ENCODE data around the gene RALB. TPM values are rescaled to one million over a fixed set of nuclear protein-coding genes. Genes with fewer than 3 reads are reported as not detected.

The RALB gene
- total RNA-seq, 1 donor from 2014 or later: 21.7 TPM

DNA sequence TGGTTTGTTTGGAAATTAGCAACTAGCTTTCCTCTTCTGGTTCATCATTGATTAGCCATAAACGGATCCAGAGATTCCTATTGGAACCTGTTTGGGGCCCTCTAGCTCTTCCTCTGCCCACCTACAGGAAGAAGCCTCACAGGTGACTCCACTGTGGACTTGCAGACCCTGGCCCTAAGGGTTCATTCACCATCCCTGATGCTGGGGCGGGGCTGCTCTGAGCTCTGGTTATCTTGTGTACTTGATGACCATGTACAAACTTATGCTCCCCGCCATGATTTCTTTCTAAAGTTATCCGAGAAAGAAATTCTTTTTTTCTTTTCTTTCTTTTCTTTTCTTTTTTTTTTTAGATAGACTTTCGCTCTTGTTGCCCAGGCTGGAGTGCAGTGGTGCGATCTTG lies 59.4 kb downstream of the RALB start:
- no peak overlapping the region for H3K4me3 ChIP-seq
- no peak for DNase-seq (ENCODE audit: low spot score in 2 of 2)
- no peaks in the 10 kb centered on the region for H3K4me1 ChIP-seq
- H3K9me3 ChIP-seq: no peaks in the 10 kb centered on the region
- H3K36me3 ChIP-seq: no peaks in the 10 kb centered on the region
- H3K27me3 ChIP-seq: no peaks in the 10 kb centered on the region
- TF ChIP-seq, protein P1, sequence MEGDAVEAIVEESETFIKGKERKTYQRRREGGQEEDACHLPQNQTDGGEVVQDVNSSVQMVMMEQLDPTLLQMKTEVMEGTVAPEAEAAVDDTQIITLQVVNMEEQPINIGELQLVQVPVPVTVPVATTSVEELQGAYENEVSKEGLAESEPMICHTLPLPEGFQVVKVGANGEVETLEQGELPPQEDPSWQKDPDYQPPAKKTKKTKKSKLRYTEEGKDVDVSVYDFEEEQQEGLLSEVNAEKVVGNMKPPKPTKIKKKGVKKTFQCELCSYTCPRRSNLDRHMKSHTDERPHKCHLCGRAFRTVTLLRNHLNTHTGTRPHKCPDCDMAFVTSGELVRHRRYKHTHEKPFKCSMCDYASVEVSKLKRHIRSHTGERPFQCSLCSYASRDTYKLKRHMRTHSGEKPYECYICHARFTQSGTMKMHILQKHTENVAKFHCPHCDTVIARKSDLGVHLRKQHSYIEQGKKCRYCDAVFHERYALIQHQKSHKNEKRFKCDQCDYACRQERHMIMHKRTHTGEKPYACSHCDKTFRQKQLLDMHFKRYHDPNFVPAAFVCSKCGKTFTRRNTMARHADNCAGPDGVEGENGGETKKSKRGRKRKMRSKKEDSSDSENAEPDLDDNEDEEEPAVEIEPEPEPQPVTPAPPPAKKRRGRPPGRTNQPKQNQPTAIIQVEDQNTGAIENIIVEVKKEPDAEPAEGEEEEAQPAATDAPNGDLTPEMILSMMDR (IDR thresholded peaks at IDR 0.05): no peak
- intact Hi-C loops (cut with DNase I): loop anchor here (5.0 kb wide), 1 partner anchor 610 kb away; no protein-coding TSS in a partner anchor
- no peak overlapping the region for H3K27ac ChIP-seq

DNA sequence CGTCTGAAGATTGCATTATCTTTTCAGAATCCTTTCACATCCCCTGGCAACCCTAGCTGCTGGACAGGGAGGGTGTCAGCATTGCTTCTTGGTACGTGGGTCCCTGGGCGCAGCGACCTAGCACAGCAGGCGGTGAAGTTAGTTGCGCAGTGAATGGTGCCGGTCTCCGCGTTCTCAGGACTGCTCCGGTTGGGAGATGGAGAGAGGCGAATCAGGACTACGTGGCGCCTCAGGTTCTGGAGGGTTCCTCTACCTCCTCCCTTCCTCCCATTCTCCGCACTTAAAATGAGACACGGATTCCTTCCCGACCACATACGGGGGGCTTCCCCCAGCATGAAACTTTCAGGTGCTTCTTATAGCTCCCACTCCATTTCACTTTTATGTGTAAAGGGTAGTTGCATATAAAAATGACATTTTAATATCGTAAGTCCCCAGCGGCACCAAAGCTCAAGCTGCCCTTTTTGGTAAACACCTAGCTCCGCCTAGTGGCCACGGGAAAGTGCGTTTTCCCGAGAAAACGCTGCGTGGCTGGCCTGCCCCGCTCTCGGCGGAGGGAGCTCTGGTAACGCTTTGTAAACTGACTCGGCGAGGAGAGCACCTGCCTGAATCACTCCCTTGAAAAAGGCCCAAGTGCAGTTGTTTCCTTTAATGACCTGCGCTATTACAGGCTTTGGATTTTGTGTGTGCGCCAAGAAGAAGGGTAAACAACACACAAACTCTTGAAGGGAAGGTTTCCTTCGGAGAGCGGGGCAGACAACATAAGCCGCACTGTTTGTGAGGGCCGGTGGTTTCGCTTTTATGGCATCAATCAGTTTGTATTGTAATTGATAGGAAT lies 60.4 kb downstream of the RALB start:
- Histone ChIP-seq H3K4me1 (no peaks in the 10 kb centered on the region), H3K27ac (peak overlapping the region in 1 of 2 donors; percentile 24), H3K36me3 (no peaks in the 10 kb centered on the region), H3K9me3 (no peaks in the 10 kb centered on the region), H3K4me3 (peak overlapping the region; percentile 54), H3K27me3 (no peaks in the 10 kb centered on the region)
- peak in 1 of 2 donors; percentile 87 for DNase-seq (ENCODE audit: low spot score in 2 of 2)
- TF ChIP-seq, protein P1 (IDR thresholded peaks at IDR 0.05): peak; percentile 76 to 89 (median 79)
- intact Hi-C loops (cut with DNase I): loop anchor here (1.0 to 5.0 kb wide), 2 partner anchors 61 to 611 kb away; partner anchors contain the start of gene RALB

DNA sequence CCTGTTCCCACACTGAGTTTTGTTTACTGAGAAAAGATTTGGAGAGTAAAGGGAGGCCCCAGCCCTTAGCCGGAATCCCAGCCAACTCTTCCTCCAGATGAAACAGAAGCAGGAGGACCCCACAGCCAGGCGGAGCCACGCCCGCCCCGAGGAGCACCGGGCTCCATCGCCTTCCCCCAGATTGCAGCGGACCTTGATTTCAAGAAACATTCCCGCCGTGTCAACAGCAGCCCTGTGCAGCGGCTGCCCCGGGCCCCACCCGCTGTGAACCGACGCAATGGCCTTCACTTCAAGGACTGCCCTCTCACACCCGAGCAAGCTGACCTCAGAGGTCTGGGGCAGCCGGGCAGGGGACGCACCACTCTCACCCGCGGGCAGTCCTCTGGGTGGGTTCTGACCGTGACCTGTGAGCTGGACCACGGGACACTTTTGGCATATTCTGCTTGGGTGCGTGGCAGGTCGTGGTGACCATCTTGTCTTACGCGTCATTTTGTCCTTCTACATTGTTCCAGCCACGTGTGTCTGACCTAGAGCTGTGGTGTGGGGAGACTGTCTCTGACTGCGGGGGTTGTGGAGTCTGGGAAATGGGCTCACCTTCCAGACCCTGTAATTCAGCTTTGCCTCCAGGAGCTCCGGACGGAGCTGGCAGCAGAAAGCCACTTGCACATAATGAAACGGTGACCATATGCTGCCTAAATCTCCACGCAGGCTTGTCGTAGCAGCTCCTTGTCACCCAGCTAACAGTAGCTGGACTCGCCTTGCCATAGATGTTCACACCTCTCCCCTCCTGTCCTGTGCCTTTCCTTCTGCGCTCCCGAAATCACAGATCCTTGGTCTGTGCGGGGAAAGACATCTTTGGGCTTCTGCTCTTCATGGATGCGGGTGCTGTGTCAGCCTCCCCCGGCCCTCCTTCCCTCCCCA lies 61.3 kb downstream of the RALB start:
- TF ChIP-seq, protein P1 (IDR thresholded peaks at IDR 0.05): no peak
- H3K36me3 ChIP-seq: no peaks in the 10 kb centered on the region
- no peaks in the 10 kb centered on the region for H3K27me3 ChIP-seq
- no peak overlapping the region for H3K27ac ChIP-seq
- no peak for DNase-seq (ENCODE audit: low spot score in 2 of 2)
- peak overlapping the region; percentile 54 for H3K4me3 ChIP-seq
- no peaks in the 10 kb centered on the region for H3K9me3 ChIP-seq
- intact Hi-C loops (cut with DNase I): loop anchor here (1.0 to 5.0 kb wide), 2 partner anchors 62 to 612 kb away; partner anchors contain the start of gene RALB
- no peaks in the 10 kb centered on the region for H3K4me1 ChIP-seq

DNA sequence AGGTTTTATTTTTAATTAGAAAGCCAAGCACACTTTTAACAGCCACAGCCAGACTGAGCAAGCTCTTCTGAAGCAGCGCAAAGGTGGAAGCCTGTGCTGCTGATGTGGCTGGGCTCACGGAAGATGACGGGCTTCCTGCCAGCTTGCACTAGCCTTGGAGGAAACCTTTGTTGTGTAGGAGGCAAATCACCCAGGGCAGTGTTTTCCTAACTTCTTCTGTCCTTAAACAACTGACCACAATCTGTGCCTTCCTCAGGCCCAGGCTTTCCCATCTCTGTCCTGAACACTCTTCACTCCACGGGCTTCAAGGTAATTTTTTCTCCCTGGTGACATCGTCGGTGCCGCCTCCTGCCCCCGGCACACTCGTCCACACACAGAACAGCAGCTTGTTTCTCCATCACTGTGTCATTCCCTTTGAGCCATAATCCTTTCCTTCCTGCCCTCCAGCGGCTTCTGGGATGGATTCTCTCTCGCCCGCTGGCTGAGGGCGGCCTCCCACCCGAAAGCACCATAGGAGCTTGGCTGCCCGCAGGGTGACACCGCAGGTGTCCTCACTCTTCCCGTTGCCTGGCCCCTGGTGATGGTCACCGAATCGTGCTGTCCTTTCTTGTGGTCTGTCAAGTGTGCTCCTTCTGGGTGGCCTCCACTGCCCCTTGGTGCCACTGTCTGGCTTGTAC lies 62.2 kb downstream of the RALB start:
- Histone ChIP-seq H3K27me3 (no peaks in the 10 kb centered on the region), H3K27ac (no peak overlapping the region), H3K4me1 (no peaks in the 10 kb centered on the region), H3K9me3 (no peaks in the 10 kb centered on the region), H3K4me3 (no peak overlapping the region), H3K36me3 (no peaks in the 10 kb centered on the region)
- DNase-seq (ENCODE audit: low spot score in 2 of 2): no peak
- intact Hi-C loops (cut with DNase I): loop anchor here (5.0 kb wide), 1 partner anchor 613 kb away; no protein-coding TSS in a partner anchor
- TF ChIP-seq, protein P1 (IDR thresholded peaks at IDR 0.05): no peak

DNA sequence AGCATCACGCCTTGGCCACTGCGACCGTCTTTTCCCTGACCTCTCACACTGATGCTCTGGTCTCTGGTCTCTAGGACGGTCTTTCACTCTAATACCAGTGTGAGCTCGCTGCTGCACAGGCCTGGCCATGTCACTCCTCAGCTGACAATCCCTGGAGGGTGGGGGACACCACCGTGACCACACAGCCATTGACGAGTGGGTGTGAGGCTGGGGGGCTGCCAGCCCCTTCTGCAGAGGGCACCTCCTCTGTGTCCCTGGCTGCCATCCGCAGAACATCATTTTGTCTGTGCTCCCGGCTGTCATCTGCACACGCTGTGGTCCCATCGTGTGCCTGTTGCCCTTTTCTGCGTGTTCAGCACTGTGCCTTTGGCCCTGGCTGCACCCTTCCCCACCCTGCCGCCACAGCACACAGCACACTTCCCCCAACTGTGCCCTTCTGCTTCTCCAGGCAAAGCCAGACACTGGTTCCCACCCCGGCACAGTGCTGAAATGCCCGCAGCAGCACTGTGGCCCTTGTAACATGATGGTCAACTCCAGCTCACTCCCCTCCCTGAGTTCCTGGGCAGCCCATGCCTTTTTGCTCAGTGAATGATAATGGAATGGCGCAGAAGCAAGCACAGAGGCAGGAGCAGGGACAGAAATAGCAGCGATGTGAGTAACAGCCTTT lies 62.8 kb downstream of the RALB start:
- H3K27me3 ChIP-seq: no peaks in the 10 kb centered on the region
- intact Hi-C loops (cut with DNase I): no loop called here
- TF ChIP-seq, protein P1 (IDR thresholded peaks at IDR 0.05): no peak
- no peak overlapping the region for H3K27ac ChIP-seq
- H3K36me3 ChIP-seq: no peaks in the 10 kb centered on the region
- H3K4me1 ChIP-seq: no peaks in the 10 kb centered on the region
- no peaks in the 10 kb centered on the region for H3K9me3 ChIP-seq
- H3K4me3 ChIP-seq: no peak overlapping the region
- no peak for DNase-seq (ENCODE audit: low spot score in 2 of 2)
